GM12873 (cell line): ENCODE measurements around the gene TMEM116.

Experiments
- CTCF ChIP-seq: IDR thresholded peaks from 2 replicates; pipeline ENCODE4 v1.5.1; 2012; ENCODE audit warnings: low read depth, mild to moderate bottlenecking, moderate library complexity, low read length, control low read depth; ENCODE audit not compliant: insufficient read depth; ENCODE audit errors: missing control alignments

Gene TMEM116

GRCh38 chr12:112005419-112006395 is 7.3 kb downstream of the TMEM116 start:
- TF ChIP-seq CTCF, result no peak

- TF ChIP-seq CTCF, result no peak
Measured at GRCh38 chr12:112004041-112004440, 8.9 kb downstream of the TMEM116 start.

- no peak for TF ChIP-seq CTCF
Measured at GRCh38 chr12:112001576-112001975, 11.4 kb downstream of the TMEM116 start.

- no peak for TF ChIP-seq CTCF
Measured at GRCh38 chr12:112000820-112001219, 12.1 kb downstream of the TMEM116 start.

- TF ChIP-seq CTCF, result no peak
Measured at GRCh38 chr12:111998015-111998414, 14.9 kb downstream of the TMEM116 start.

- TF ChIP-seq CTCF, result no peak
Measured at GRCh38 chr12:111997300-111997699, 15.7 kb downstream of the TMEM116 start.

GRCh38 chr12:111995782-111996480 is 17.0 kb downstream of the TMEM116 start:
- no peak for TF ChIP-seq CTCF
